Neutrophil (primary cell): ENCODE data around the gene ROR2.
"Not testable (repeated sequence)": the region's sequence is repeated elsewhere in the genome, so short reads cannot be mapped to it uniquely, and the experiment has no call there.

ENCODE experiments used
- H3K27ac ChIP-seq: fragments of 200-600 bp; sonication (generic); 2 replicates; pipeline ENCODE4 v1.5.1; 2016; ENCODE audit warnings: mild to moderate bottlenecking, moderate library complexity
- H3K27me3 ChIP-seq: fragments of 200-600 bp; sonication (generic); 2 replicates; pipeline ENCODE4 v1.6.0; 2016; ENCODE audit warnings: mild to moderate bottlenecking
- H3K36me3 ChIP-seq: fragments of 200-600 bp; sonication (generic); 2 replicates; pipeline ENCODE4 v1.5.1; 2017
- H3K4me1 ChIP-seq, 2 experiments: fragments of 200-600 bp in 1 of 2; sonication (generic) in 1 of 2; 1 replicate in 1 of 2; 2 replicates in 1 of 2; pipeline versions ENCODE4 v1.5.1 to v1.6.1; 2013 to 2016; ENCODE audit warnings: low read depth in 1 of 2, low read length in 1 of 2, mild to moderate bottlenecking in 1 of 2, moderate library complexity in 1 of 2; ENCODE audit not compliant: control insufficient read depth in 1 of 2, insufficient read depth in 1 of 2
- H3K4me3 ChIP-seq, 2 experiments: fragments of 200-600 bp in 1 of 2; sonication (generic) in 1 of 2; 1 replicate in 1 of 2; 2 replicates in 1 of 2; pipeline ENCODE4 v1.5.1; 2013 to 2016; ENCODE audit warnings: low read depth in 1 of 2, low read length in 1 of 2, mild to moderate bottlenecking in 1 of 2, moderate library complexity in 1 of 2
- H3K9me3 ChIP-seq: fragments of 200-600 bp; sonication (generic); 2 replicates; pipeline ENCODE4 v1.5.1; 2016
- TF ChIP-seq, protein P1 (sequence below): fragments of 200-600 bp; sonication (generic); IDR thresholded peaks from 2 replicates; pipeline ENCODE4 v1.5.1; 2016; ENCODE audit warnings: antibody characterized with exemption

ROR2 gene

DNA sequence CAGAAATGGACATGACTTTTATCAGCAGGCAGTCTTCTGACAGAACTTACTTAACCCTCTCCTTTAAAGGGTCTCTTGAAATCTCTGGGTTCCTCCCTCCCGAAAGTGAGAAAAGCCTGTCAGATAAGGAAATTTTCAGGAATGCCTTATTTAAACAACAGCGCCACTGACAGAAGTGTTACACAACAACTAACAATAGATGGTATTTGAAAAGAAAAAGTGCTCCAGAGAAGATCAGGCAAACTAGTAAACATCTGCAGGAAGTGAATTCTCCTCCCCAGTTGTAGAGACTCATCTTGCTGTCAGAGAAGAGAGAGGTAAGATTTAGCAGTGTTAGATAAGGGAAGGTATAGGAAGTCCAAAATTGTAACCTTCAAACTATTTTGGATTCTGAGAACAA is 419.2 kb downstream of the ROR2 start:
- Histone ChIP-seq H3K4me1 (no peaks in the 10 kb centered on the region), H3K27ac (no peak overlapping the region), H3K9me3 (no peaks in the 10 kb centered on the region), H3K4me3 (no peak overlapping the region), H3K36me3 (no peaks in the 10 kb centered on the region), H3K27me3 (peaks cover 23% of the 10 kb centered on the region)
- TF ChIP-seq, protein P1, sequence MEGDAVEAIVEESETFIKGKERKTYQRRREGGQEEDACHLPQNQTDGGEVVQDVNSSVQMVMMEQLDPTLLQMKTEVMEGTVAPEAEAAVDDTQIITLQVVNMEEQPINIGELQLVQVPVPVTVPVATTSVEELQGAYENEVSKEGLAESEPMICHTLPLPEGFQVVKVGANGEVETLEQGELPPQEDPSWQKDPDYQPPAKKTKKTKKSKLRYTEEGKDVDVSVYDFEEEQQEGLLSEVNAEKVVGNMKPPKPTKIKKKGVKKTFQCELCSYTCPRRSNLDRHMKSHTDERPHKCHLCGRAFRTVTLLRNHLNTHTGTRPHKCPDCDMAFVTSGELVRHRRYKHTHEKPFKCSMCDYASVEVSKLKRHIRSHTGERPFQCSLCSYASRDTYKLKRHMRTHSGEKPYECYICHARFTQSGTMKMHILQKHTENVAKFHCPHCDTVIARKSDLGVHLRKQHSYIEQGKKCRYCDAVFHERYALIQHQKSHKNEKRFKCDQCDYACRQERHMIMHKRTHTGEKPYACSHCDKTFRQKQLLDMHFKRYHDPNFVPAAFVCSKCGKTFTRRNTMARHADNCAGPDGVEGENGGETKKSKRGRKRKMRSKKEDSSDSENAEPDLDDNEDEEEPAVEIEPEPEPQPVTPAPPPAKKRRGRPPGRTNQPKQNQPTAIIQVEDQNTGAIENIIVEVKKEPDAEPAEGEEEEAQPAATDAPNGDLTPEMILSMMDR, result no peak

DNA sequence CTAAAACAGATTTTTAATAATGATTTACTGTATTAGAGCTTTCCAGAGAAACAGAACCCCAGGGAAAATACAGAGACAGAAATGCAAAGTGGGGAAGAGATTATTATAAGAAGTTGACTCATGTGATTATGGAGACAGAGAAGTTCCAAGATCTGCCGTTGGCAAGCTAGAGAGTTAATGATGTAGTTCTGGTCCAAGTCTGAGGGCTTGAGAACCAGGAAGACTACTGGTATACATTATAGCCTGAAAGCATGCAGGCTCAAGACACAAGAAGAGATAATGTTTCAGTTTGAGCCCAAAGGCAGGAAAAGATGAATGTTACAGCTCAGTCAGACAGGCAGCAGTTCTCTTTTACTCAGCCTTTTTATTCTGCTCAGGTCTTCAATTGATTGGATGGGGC is 427.5 kb downstream of the ROR2 start:
- Histone ChIP-seq H3K36me3 (no peaks in the 10 kb centered on the region), H3K4me1 (no peaks in the 10 kb centered on the region), H3K27ac (no peak overlapping the region), H3K4me3 (no peak overlapping the region), H3K27me3 (peaks cover 7% of the 10 kb centered on the region), H3K9me3 (no peaks in the 10 kb centered on the region)
- TF ChIP-seq, protein P1, result no peak

DNA sequence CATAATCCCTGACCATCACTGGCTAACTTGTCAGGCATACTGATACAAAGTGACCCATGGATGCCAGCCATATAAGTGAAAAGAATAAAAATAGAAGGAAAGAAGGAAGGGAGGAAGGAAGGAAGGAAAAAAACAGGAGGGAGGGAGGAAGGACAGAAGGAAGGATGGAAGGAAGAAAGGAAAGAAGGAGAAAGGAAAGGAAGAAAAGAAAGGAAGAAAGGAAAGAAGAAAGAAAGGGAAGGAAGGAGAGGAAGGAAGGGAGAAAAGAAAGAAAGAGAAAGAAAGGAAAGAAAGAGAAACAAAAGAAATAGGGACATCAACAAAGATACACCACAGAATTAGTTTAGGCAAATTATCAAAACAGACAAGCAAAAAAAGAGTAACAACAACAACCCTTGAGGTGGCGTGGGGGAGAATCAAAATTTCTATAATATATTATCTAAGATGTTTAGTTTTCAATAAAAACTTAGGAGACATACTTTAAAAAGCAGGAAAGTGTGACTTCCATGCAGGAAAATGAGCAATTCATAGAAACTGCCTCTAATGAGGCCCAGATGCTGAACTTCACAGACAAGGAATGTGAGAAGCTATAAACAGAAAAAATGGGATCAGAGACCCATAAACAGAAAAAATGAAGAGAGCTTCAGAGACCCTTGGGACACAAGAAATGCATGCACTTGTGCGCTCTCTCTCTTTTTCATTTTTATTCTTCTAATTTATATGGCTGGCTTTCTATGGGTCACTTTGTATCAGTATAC is 430.3 kb downstream of the ROR2 start:
- Histone ChIP-seq H3K4me1 (no peaks in the 10 kb centered on the region), H3K27ac (no peak overlapping the region), H3K9me3 (no peaks in the 10 kb centered on the region), H3K27me3 (peaks cover 6% of the 10 kb centered on the region), H3K4me3 (no peak overlapping the region), H3K36me3 (no peaks in the 10 kb centered on the region)
- TF ChIP-seq, protein P1, result no peak

DNA sequence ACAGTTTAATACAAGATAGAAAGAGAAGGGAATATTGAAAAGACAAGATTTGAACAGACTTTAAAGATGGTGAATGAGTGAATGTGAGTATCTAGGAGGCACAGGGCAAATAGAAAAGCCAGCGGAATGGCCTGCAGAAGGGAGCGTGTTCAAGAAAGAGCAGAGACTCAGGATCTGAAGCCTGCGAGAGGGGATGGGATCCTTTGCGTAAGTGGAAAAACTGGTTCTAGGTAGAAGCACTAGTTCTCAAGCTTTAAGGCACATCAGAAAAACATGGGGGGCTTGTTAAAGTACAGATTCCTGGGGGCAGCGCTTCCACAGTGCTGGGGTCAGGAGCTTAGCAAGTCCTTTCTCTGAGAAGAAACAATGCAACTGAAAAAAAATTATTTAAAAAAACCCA is 431.6 kb downstream of the ROR2 start:
- Histone ChIP-seq H3K9me3 (no peaks in the 10 kb centered on the region), H3K4me3 (no peak overlapping the region), H3K27me3 (no peaks in the 10 kb centered on the region), H3K27ac (no peak overlapping the region), H3K4me1 (no peaks in the 10 kb centered on the region), H3K36me3 (no peaks in the 10 kb centered on the region)
- TF ChIP-seq, protein P1, result no peak

DNA sequence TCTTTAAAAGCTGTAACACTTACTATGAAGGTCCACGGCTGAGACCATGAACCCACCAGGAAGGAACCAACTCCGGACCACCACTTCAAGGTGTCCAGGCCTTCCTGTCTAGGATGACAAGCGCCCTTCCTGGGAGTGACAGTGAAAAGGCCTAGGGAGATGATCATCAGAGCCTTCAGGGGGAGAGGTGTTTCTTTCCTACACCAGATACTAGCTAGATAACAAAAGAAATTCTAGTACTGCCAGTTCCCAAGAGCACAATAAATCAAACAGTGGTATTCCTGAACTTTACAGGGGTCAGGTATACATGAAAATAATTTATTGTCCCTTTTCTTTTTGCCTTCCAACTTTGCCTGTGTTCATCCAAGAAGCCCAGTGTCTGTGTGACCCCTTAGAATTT is 432.2 kb downstream of the ROR2 start:
- Histone ChIP-seq H3K36me3 (no peaks in the 10 kb centered on the region), H3K27me3 (no peaks in the 10 kb centered on the region), H3K9me3 (no peaks in the 10 kb centered on the region), H3K4me1 (no peaks in the 10 kb centered on the region), H3K27ac (no peak overlapping the region), H3K4me3 (no peak overlapping the region)
- TF ChIP-seq, protein P1, result no peak

DNA sequence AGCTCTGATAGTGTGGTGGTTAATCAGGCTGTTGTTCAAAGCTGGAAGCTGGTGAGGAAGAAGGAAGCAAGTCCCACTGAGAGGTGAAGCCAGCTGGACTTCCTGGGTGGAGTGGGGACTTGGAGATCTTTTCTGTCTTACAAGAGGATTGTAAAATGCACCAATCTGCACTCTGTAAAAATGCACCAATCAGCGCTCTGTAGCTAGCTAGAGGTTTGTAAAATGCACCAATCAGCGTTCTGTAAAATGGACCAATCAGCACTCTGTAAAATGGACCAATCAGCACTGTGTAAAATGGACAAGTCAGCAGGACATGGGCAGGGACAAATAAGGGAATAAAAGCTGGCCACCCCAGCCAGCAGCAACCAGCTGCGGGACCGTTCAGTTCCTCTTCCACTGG is 432.7 kb downstream of the ROR2 start:
- not testable (repeated sequence) for H3K9me3 ChIP-seq, H3K4me1 ChIP-seq, H3K4me3 ChIP-seq, H3K36me3 ChIP-seq, H3K27ac ChIP-seq, H3K27me3 ChIP-seq
